Measurements from ENCODE around the gene PPIF.

GRCh38 chr10:79361726-79362397, 14.6 kb downstream of the PPIF start:
- TF ChIP-seq CTCF (IDR thresholded peaks at IDR 0.05) (no peak), EZH2phosphoT487 (IDR thresholded peaks at IDR 0.05) (no peak)

Data from neural progenitor cell (in vitro differentiated cells).